Right lobe of liver (tissue), 4 donors: Measurements from ENCODE around the gene BHLHE41.

ENCODE experiments used
- POLR2A ChIP-seq: fragments of 450-650 bp; IDR thresholded peaks from one replicate; pipeline ENCODE4 v1.6.1; 2017; ENCODE audit warnings: antibody characterized with exemption, mild to moderate bottlenecking
- TF ChIP-seq, protein P1 (sequence below), 4 donors: fragments of 200-600 bp in 3 of 4; fragments of 450-650 bp in 1 of 4; IDR thresholded peaks; one replicate each; pipeline versions ENCODE4 v1.5.1 to v1.8.0; 2016 to 2022; ENCODE audit warnings: antibody characterized with exemption in 4 of 4, mild to moderate bottlenecking in 2 of 4
- donor health status: DM: no; HTN: no; CAD: no.
- donor health status: DM: no; HTN: no; CAD: no.
- donor health status: DM: no; HTN: yes; CAD: no.

GRCh38 chr12:26113853-26114719 lies 10.8 kb downstream of the BHLHE41 start:
- TF ChIP-seq, protein P1, sequence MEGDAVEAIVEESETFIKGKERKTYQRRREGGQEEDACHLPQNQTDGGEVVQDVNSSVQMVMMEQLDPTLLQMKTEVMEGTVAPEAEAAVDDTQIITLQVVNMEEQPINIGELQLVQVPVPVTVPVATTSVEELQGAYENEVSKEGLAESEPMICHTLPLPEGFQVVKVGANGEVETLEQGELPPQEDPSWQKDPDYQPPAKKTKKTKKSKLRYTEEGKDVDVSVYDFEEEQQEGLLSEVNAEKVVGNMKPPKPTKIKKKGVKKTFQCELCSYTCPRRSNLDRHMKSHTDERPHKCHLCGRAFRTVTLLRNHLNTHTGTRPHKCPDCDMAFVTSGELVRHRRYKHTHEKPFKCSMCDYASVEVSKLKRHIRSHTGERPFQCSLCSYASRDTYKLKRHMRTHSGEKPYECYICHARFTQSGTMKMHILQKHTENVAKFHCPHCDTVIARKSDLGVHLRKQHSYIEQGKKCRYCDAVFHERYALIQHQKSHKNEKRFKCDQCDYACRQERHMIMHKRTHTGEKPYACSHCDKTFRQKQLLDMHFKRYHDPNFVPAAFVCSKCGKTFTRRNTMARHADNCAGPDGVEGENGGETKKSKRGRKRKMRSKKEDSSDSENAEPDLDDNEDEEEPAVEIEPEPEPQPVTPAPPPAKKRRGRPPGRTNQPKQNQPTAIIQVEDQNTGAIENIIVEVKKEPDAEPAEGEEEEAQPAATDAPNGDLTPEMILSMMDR (IDR thresholded peaks at IDR 0.05), result peak in 2 of 4 donors; percentile 17 to 41
- TF ChIP-seq POLR2A, result peak; percentile 94
